Naive thymus-derived CD8-positive, alpha-beta T cell (primary cell): ENCODE results near the gene NFATC2. TPM values are rescaled to one million over a fixed set of nuclear protein-coding genes. Genes with fewer than 3 reads are reported as not detected.
"Not testable (repeated sequence)": the region's sequence is repeated elsewhere in the genome, so short reads cannot be mapped to it uniquely, and the experiment has no call there.

Experiments used
- ATAC-seq, 2 donors: fragments of 150-1000 bp; cut with Tn5 transposase in 1 of 2; sonication (Bioruptor Pico), chemical (Tn5 transposase) in 1 of 2; 1 replicate in 1 of 2; 2 replicates in 1 of 2; pipeline ENCODE4 v1.10.0; 2021; ENCODE audit warnings: mild to moderate bottlenecking in 2 of 2, moderate library complexity in 2 of 2
- POLR2A ChIA-PET: fragments of 350-600 bp; sonication (Branson Sonifier 250); formaldehyde crosslinking; loops from one replicate; lab custom pipeline; 2021; ENCODE audit warnings: antibody characterized with exemption; lab: Charles Lee
- DNase-seq, 10 donors: peaks; one replicate each; pipeline versions ENCODE4 v3.0.0 to v3.0.0-alpha.2; 2020 to 2022
- H3K27ac Mint-ChIP-seq, 10 donors: one replicate each; pipeline ENCODE4 v1.8.0; 2020 to 2022; ENCODE audit warnings: mild to moderate bottlenecking in 10 of 10, mixed read lengths in 10 of 10, moderate library complexity in 4 of 10, inconsistent platforms in 1 of 10
- H3K27me3 Mint-ChIP-seq, 5 donors: one replicate each; pipeline ENCODE4 v1.8.0; 2021 to 2022; ENCODE audit warnings: mixed read lengths in 5 of 5
- H3K36me3 Mint-ChIP-seq, 3 donors: one replicate each; pipeline ENCODE4 v1.8.0; 2020 to 2022; ENCODE audit warnings: mixed read lengths in 3 of 3, mild to moderate bottlenecking in 2 of 3, inconsistent platforms in 1 of 3
- H3K4me1 Mint-ChIP-seq, 4 donors: one replicate each; pipeline ENCODE4 v1.8.0; 2021 to 2022; ENCODE audit warnings: mixed read lengths in 4 of 4
- H3K4me3 Mint-ChIP-seq, 10 donors: one replicate each; pipeline ENCODE4 v1.8.0; 2020 to 2022; ENCODE audit warnings: mild to moderate bottlenecking in 10 of 10, mixed read lengths in 10 of 10, moderate library complexity in 6 of 10, inconsistent platforms in 1 of 10
- H3K9me3 Mint-ChIP-seq, 9 donors: one replicate each; pipeline ENCODE4 v1.8.0; 2020 to 2022; ENCODE audit warnings: mixed read lengths in 9 of 9, mild to moderate bottlenecking in 3 of 9, inconsistent platforms in 1 of 9, moderate library complexity in 1 of 9
- polyA plus RNA-seq, 3 donors: library from polyadenylated mRNA; unstranded; fragments of 300-500 nt; fragmentation: Illumina TruSeq; gene quantifications; one replicate each; pipeline ENCODE4 v1.2.3, GENCODE V29; 2021
- total RNA-seq, 8 experiments: library from RNA in 2 of 8; stranded (reverse) in 2 of 8; gene quantifications; one replicate each; pipeline ENCODE4 v1.2.3 and lab custom pipeline; 2021 to 2026

The NFATC2 gene
- total and polyA plus RNA-seq, 5 experiments from 2014 or later, result 14.5 to 36.3 (median 23.8) TPM

DNA sequence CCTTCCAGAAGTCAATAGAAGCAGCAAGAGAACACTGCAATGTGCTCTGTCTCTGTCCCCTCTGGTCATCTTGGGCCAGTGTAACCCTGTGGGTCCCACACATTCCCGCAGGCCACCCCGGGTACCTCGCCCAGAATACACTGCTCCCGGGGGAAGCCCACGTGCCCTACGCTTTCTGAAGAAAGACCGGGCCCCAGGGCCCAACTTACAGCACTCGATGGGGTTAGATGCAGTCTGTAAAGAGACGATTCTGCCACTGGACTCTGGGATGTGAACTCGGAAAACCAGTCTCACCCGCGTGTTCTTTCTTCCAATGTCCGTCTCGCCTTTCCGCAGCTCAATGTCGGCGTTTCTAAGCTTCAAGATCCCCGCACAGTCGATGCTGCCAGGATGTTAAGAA is 68.7 kb downstream of the NFATC2 start:
- Mint-ChIP-seq H3K36me3 (peaks cover 9 to 74% (median 34%) of the 10 kb centered on the region in 3 donors), H3K9me3 (peaks cover 0 to 2% (median 0%) of the 10 kb centered on the region in 9 donors), H3K4me1 (peaks cover 35 to 57% (median 49%) of the 10 kb centered on the region in 4 donors), H3K27me3 (no peaks in the 10 kb centered on the region), H3K4me3 (no peak overlapping the region), H3K27ac (peak overlapping the region in 3 of 10 donors; percentile 11 to 82 (median 35))
- DNase-seq (no peak), ATAC-seq (no peak)
- POLR2A ChIA-PET, result no interaction called here

DNA sequence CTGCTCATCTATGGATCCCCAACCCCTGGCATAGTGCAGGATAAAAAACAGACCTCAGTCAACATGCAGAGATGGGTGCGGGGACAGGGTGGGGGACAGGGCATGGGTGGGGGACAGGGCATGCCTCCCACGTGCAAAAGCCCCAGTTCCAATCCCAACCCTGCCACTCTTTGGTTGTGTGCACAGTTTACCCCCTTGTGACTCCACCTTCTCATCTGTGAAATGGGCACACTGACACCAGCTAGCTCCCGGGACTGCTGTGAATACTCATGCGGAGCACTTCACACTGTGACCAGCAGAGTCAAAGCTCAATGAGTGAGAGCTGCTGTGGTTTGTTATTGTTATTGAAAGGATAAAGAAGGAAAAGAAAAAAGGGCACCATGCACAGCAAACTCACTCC is 69.3 kb downstream of the NFATC2 start:
- no peak for ATAC-seq
- H3K9me3 Mint-ChIP-seq, result peaks cover 0 to 2% (median 0%) of the 10 kb centered on the region in 9 donors
- H3K4me3 Mint-ChIP-seq, result no peak overlapping the region
- H3K27ac Mint-ChIP-seq, result peak overlapping the region in 4 of 10 donors; percentile 7 to 62 (median 38)
- peaks cover 32 to 52% (median 44%) of the 10 kb centered on the region in 4 donors for H3K4me1 Mint-ChIP-seq
- DNase-seq, result no peak
- POLR2A ChIA-PET, result interaction anchor here (0.6 kb wide), 1 partner anchor 9 kb away, joined by 3 read pairs; no protein-coding TSS in a partner anchor
- no peaks in the 10 kb centered on the region for H3K27me3 Mint-ChIP-seq
- H3K36me3 Mint-ChIP-seq, result peaks cover 9 to 75% (median 34%) of the 10 kb centered on the region in 3 donors

DNA sequence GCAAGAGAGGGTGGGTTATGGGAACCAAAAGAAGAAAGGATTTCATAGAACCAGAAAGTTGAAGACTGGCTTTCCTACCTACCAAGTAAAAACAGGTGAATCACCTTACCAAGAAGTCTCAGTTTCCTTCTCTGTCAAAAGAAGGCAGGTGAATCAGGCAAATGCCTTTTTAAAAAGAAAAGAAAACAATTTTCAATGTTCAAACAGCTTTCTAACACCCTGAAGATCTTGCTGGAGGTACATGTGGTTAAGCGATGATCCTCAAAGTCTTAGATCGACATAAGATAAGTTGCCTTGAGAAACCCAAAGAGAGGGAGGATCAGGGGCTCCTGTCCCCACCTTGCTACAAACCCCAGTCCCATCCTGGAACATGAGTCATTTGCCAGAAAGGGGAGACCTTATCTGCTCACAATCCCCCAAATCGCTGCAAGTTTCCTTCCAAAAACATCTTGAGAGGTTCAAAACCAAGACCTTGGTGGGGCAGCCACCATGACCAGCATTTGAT is 71.6 kb downstream of the NFATC2 start:
- POLR2A ChIA-PET, result no interaction called here
- peak; percentile 53 to 60 for ATAC-seq
- Mint-ChIP-seq H3K27ac (peak overlapping the region; percentile 71 to 92 (median 85)), H3K4me3 (peak overlapping the region in 8 of 10 donors; percentile 10 to 61 (median 40)), H3K27me3 (no peaks in the 10 kb centered on the region), H3K36me3 (peaks cover 5 to 86% (median 26%) of the 10 kb centered on the region in 3 donors), H3K9me3 (no peaks in the 10 kb centered on the region), H3K4me1 (peaks cover 24 to 40% (median 30%) of the 10 kb centered on the region in 4 donors)
- peak in 2 of 10 donors; percentile 25 to 27 for DNase-seq

DNA sequence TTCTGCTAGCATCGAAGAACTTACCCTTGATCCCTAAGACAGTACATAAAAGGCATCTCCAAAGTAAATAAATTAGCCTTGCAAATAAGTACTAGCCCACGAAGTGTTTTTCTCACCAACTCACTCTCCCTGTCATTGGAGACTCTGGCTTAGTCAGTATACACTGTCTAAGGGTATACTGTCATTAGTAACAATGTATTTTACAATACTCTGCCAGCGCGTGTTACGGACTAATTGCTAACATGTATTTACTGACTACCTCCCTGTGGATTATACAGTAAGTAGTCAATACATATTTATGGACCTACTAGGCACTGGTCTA is 72.1 kb downstream of the NFATC2 start:
- ATAC-seq (no peak), DNase-seq (no peak)
- Mint-ChIP-seq H3K4me1 (peaks cover 23 to 39% (median 30%) of the 10 kb centered on the region in 4 donors), H3K36me3 (peaks cover 5 to 87% (median 28%) of the 10 kb centered on the region in 3 donors), H3K9me3 (no peaks in the 10 kb centered on the region), H3K4me3 (peak overlapping the region in 5 of 10 donors; percentile 10 to 61 (median 45)), H3K27me3 (no peaks in the 10 kb centered on the region), H3K27ac (peak overlapping the region in 9 of 10 donors; percentile 71 to 92 (median 87))
- POLR2A ChIA-PET, result no interaction called here

DNA sequence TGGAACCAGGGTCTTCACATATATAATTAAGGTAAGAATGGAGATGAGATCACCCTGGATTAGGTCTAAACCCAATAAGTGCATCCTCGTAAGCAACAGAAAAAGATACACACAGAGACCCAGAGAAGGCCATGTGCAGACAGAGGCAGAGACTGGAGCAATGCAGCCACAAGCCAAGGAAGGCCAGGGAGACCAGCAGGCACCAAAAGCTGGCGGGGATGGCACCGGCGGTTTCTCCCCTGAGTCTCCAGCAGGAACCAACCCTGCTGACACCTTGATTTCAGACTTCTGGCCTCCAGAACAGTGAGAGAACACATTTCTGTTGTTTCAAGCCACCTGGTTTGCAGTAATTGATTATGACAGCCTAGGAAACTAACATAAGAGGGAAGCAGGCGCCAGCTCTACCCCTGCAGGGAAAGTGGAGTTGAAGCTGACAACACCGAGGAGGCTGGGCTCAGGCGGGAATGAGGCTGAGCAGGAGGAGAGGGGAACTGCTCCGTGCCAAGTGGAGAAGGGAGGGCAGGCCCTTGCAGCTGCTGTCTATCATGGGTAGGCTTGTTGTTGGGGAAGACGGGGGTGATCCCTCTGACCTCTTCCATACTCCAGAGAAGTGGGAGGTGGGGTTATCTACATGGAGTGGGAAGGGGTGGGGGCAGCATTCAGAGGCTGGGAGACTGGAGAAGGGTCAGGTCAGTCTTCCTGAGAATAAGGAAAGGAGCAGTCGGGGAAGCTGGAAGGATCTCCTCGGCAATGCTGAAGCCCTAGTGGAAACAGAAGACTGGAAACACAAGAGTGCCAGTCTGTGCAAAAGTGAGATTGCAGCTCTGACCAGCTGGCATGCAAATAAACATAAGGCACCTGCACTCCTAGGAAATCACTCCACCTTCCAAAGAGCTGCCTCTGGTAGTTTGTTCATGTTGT is 72.7 kb downstream of the NFATC2 start:
- POLR2A ChIA-PET, result no interaction called here
- Mint-ChIP-seq H3K27ac (peak overlapping the region; percentile 9 to 92 (median 82)), H3K27me3 (no peaks in the 10 kb centered on the region), H3K4me3 (peak overlapping the region in 2 of 10 donors; percentile 45 to 46), H3K9me3 (no peaks in the 10 kb centered on the region), H3K36me3 (peaks cover 5 to 86% (median 27%) of the 10 kb centered on the region in 3 donors), H3K4me1 (peaks cover 24 to 40% (median 32%) of the 10 kb centered on the region in 4 donors)
- ATAC-seq, result no peak
- DNase-seq, result no peak

DNA sequence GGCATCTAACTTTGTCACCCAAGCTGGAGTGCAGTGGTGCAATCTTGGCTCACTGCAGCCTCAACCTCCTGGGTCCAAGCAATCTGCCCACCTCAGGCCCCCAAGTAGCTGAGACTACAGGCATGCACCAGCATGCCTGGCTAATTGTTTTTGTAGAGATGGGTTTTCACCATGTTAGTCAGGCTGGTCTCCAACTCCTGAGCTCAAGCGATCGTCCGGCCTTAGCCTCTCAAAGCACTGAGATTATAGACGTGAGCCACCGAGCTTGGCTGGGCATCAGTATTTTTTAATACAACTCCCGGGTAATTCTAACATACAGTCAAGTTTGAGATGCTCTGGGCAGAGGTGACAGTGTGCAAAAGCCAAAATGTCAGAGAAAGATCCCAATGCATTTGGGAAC is 73.5 kb downstream of the NFATC2 start:
- Mint-ChIP-seq H3K4me1 (peaks cover 27 to 44% (median 33%) of the 10 kb centered on the region in 4 donors), H3K9me3 (no peaks in the 10 kb centered on the region), H3K27me3 (no peaks in the 10 kb centered on the region), H3K36me3 (peaks cover 5 to 83% (median 24%) of the 10 kb centered on the region in 3 donors), H3K27ac (peak overlapping the region in 6 of 10 donors; percentile 6 to 92 (median 78)), H3K4me3 (no peak overlapping the region)
- no peak for DNase-seq
- POLR2A ChIA-PET, result no interaction called here
- ATAC-seq, result no peak

DNA sequence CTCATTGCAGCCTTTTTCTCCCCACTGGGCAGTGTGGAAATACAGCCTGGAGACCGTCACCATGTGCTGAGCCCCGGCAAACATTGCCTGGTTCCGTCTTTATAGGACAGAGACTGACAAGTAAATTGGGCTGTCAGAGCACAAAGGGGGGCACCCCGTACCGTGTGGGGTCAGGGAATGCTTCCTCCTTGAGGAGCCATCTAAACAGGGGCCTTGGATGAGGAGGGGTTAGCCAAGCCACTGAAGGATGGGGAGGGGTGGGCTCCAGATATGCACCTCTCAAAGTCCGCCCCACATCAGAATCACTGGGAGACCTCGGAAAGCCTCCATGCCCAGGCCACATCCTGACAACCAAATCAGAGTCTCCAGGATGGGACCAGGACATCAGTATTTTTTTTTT is 73.9 kb downstream of the NFATC2 start:
- no peak for ATAC-seq
- no peaks in the 10 kb centered on the region for H3K27me3 Mint-ChIP-seq
- H3K36me3 Mint-ChIP-seq, result peaks cover 5 to 83% (median 22%) of the 10 kb centered on the region in 3 donors
- H3K4me3 Mint-ChIP-seq, result no peak overlapping the region
- no peak overlapping the region for H3K27ac Mint-ChIP-seq
- H3K9me3 Mint-ChIP-seq, result no peaks in the 10 kb centered on the region
- no peak for DNase-seq
- H3K4me1 Mint-ChIP-seq, result peaks cover 27 to 47% (median 33%) of the 10 kb centered on the region in 4 donors
- POLR2A ChIA-PET, result no interaction called here

DNA sequence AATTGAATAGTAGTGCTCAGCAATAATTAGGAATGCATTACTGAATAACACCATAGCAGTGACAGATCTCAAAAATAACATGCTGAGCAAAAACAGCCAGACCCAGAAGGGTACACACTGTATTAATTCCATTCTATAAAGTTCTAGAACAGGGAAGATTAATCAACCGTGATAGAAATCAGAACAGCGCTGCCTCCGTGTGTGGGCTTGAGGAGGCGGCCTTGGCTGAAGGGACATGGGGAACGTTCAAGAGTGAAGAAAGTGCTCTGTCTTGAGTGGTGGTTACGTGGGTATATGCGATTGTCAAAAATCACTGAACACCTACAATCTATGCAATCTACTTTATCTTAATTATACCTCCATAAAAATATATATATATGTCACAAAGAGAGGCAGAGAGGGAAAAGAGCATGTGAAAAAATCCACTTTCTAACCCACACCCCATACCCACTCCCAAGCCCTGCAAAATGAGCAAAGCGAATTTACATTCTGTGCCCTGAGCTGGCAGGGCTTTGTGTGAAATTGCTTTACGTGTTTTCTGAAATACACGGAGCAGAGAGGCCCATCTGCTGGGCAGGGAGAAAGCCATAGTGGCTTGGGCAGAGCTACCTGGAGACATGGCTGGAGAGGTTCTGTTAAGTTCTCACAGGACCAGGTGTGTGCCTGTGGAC is 74.4 kb downstream of the NFATC2 start:
- Mint-ChIP-seq H3K27me3 (no peaks in the 10 kb centered on the region), H3K36me3 (peaks cover 5 to 83% (median 18%) of the 10 kb centered on the region in 3 donors), H3K4me3 (no peak overlapping the region), H3K27ac (peak overlapping the region in 3 of 10 donors; percentile 13 to 67 (median 16)), H3K4me1 (peaks cover 27 to 46% (median 33%) of the 10 kb centered on the region in 4 donors), H3K9me3 (no peaks in the 10 kb centered on the region)
- DNase-seq (no peak), ATAC-seq (no peak)
- POLR2A ChIA-PET, result no interaction called here

DNA sequence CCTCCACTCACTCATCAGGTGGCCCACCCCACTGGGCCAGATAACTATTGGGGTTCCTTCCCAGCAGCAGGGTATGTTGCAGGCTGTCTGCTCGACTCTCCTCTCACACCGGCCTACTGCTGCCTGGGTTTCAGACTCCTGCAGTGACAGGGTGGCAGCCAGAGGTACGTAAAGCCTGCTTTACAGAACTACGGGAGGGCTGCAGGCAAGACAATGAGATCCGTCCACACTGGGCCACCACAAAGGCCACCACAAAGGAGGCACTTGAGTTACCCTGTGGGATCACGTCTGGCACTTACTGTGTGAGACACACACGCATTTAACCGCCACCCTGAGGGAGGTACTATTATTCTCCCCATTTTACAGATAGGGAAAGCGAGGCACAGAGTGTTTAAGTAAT is 78.5 kb downstream of the NFATC2 start:
- Mint-ChIP-seq H3K4me1 (peaks cover 6 to 23% (median 12%) of the 10 kb centered on the region in 4 donors), H3K9me3 (no peaks in the 10 kb centered on the region), H3K27me3 (no peaks in the 10 kb centered on the region), H3K4me3 (no peak overlapping the region), H3K27ac (peak overlapping the region in 5 of 10 donors; percentile 32 to 78 (median 48)), H3K36me3 (peaks cover 2 to 86% (median 18%) of the 10 kb centered on the region in 3 donors)
- POLR2A ChIA-PET, result no interaction called here
- DNase-seq (no peak), ATAC-seq (no peak)

DNA sequence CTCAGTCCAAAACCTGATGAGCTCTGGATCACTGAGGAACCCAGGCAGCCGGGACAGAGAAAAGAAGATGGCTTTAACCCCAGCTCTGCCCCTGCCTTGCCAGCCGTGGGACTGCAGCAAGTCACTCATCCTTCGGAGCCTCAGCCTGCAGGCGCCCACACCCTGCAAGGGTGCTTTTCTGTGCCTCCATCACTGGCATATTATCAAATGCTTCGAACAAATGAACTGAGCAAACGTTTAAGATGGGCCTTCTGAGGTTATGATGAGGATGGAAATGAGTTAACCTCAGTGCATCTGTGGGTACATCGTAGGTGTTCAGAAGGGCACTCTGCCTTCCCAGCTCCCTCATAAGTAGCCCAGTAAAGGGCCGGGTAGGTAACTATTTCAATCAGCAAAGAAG is 79.0 kb downstream of the NFATC2 start:
- H3K9me3 Mint-ChIP-seq, result no peaks in the 10 kb centered on the region
- H3K4me1 Mint-ChIP-seq, result peaks cover 5 to 23% (median 14%) of the 10 kb centered on the region in 4 donors
- ATAC-seq (no peak), DNase-seq (no peak)
- H3K27ac Mint-ChIP-seq, result peak overlapping the region in 4 of 10 donors; percentile 22 to 78 (median 57)
- POLR2A ChIA-PET, result no interaction called here
- no peaks in the 10 kb centered on the region for H3K27me3 Mint-ChIP-seq
- H3K4me3 Mint-ChIP-seq, result no peak overlapping the region
- H3K36me3 Mint-ChIP-seq, result peaks cover 3 to 86% (median 23%) of the 10 kb centered on the region in 3 donors

DNA sequence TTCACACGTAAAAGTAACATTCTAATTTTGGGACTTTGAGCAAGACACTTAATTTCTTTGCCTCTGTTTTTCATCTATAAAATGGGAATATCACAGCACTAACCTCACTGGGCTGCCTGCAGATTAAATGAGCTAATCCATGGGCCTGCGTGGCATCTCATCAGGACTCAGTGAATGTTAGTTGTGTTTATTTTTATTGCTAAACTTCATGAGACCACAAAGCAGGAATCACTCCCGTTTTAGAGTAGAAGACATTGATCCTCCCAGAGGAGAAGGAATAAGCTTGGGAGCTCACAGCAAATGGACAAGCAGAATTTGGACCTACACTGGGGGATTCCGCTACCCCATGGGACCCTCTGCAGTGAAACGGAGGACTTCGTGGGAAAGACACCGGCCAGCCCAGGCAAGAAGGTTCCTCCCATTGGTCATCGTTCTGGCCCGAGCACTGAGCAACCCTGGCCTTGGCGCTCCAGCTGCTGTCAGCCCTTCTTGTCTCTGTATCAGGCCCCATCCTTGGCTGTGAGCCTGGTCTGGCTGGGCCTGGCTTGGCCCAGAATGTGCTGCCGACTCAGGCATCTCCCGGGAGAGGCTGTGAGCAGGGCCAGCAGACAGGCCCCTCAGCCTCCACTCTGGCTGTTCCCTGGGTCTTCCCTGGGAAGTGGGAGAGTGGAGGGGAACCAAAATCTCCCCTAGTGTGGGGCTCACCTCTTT is 79.8 kb downstream of the NFATC2 start:
- Mint-ChIP-seq H3K4me1 (peaks cover 5 to 23% (median 13%) of the 10 kb centered on the region in 4 donors), H3K4me3 (no peak overlapping the region), H3K36me3 (peaks cover 3 to 81% (median 24%) of the 10 kb centered on the region in 3 donors), H3K27me3 (no peaks in the 10 kb centered on the region), H3K9me3 (no peaks in the 10 kb centered on the region), H3K27ac (peak overlapping the region in 1 of 10 donors; percentile 22)
- ATAC-seq (no peak), DNase-seq (no peak)
- POLR2A ChIA-PET, result no interaction called here

DNA sequence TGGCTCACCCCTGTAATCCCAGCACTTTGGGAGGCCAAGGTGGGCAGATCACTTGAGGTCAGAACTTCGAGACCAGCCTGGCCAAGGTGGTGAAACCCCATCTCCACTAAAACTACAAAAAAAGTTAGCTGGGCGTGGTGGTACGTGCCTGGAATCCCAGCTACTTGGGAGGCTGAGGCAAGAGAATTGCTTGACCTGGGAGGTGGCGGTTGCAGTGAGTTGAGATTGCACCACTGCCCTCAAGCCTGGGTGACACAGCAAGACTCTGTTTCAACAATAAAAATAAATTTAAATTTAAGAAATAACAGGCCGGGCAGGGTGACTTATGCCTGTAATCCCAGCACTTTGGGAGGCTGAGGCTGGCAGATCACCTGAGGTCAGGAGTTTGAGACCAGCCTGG is 80.7 kb downstream of the NFATC2 start:
- H3K36me3 Mint-ChIP-seq, result peaks cover 3 to 76% (median 25%) of the 10 kb centered on the region in 3 donors
- ATAC-seq, POLR2A ChIA-PET, DNase-seq, H3K27ac Mint-ChIP-seq, H3K4me3 Mint-ChIP-seq, H3K9me3 Mint-ChIP-seq, H3K27me3 Mint-ChIP-seq: not testable (repeated sequence)
- peaks cover 5 to 29% (median 16%) of the 10 kb centered on the region in 4 donors for H3K4me1 Mint-ChIP-seq
